Parathyroid adenoma (tissue), 2 donors: Measurements from ENCODE around the gene YAF2.

Source experiments
- H2AFZ ChIP-seq: fragments of 300-600 bp; sonication (generic); one replicate; pipeline ENCODE4 v1.7.0; 2017; ENCODE audit warnings: antibody characterized with exemption, mild to moderate bottlenecking
- H3K27ac ChIP-seq: fragments of 300-600 bp; sonication (generic); one replicate; pipeline ENCODE4 v1.7.0; 2017
- H3K27me3 ChIP-seq: fragments of 300-600 bp; sonication (generic); one replicate; pipeline ENCODE4 v1.7.0; 2017; ENCODE audit warnings: low read length; ENCODE audit not compliant: control insufficient read depth, insufficient read depth
- H3K36me3 ChIP-seq: fragments of 300-600 bp; sonication (generic); one replicate; pipeline ENCODE4 v1.7.0; 2017; ENCODE audit warnings: low read length; ENCODE audit not compliant: control insufficient read depth, insufficient read depth
- H3K4me1 ChIP-seq: fragments of 300-600 bp; sonication (generic); one replicate; pipeline ENCODE4 v1.7.0; 2017; ENCODE audit warnings: control low read depth
- H3K4me2 ChIP-seq: fragments of 300-600 bp; sonication (generic); one replicate; pipeline ENCODE4 v1.7.0; 2017; ENCODE audit warnings: low read length
- H3K4me3 ChIP-seq: fragments of 300-600 bp; sonication (generic); one replicate; pipeline ENCODE4 v1.7.0; 2017; ENCODE audit warnings: low read depth, low read length
- H3K79me2 ChIP-seq: fragments of 300-600 bp; sonication (generic); one replicate; pipeline ENCODE4 v1.7.0; 2017; ENCODE audit warnings: control low read depth
- H3K9ac ChIP-seq: fragments of 300-600 bp; sonication (generic); one replicate; pipeline ENCODE4 v1.7.0; 2017; ENCODE audit warnings: mild to moderate bottlenecking
- H3K9me3 ChIP-seq: fragments of 300-600 bp; sonication (generic); one replicate; pipeline ENCODE4 v1.7.0; 2017; ENCODE audit warnings: low read length; ENCODE audit not compliant: control insufficient read depth
- CTCF ChIP-seq: fragments of 300-600 bp; sonication (generic); IDR thresholded peaks from one replicate; pipeline ENCODE4 v1.7.0; 2017; ENCODE audit warnings: antibody characterized with exemption, mild to moderate bottlenecking
- donor health status: primary hyperparathyroidism.

YAF2 gene

GRCh38 chr12:42109031-42109430 lies 129.0 kb downstream of the YAF2 start:
- Histone ChIP-seq H3K4me1 (no peaks in the 10 kb centered on the region), H3K79me2 (no peaks in the 10 kb centered on the region), H3K4me2 (no peak overlapping the region), H3K9ac (no peak overlapping the region), H3K9me3 (no peaks in the 10 kb centered on the region), H3K27me3 (no peaks in the 10 kb centered on the region), H3K4me3 (no peak overlapping the region), H3K27ac (no peak overlapping the region), H3K36me3 (no peaks in the 10 kb centered on the region), H2AFZ (no peak overlapping the region)
- no peak for TF ChIP-seq CTCF
